DMS153 treated with DMSO at 0.1 percent for 48 hours (cell line): ENCODE measurements around the gene NECAB2.

Experiments
- DNase-seq: peaks from one replicate; lab custom pipeline; 2025; ENCODE audit not compliant: unreplicated experiment; lab: John Stamatoyannopoulos, UW

The NECAB2 gene

DNA sequence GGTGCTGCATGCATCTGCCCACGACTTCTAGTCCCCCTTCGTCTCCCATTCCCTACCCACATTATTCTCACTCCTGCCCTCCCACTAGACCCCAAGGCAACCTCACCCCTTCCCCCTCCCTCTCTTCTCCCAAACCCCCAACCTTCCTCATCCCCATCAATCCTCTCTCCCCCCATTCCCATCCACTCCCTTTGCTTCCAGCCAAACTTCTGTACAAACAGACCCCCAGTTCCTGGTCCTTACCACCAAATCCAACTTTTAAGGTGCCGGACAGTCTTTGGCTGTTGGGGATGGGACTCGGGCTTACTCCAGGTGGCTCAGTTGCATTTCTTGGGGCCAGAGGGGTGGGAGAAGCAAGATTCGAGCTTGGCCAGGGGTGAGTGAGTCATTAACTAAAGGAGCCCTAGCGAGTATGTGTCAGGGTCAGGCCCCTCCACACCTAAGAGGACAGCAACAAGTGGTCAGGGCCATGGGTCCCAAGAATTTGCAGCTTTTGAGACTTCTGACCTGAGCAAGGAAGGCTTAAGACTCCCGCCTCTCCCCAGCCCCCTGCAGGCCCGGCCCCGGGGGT lies 74.3 kb downstream of the NECAB2 start, which contains the start of gene SLC38A8:
TSS of gene SLC38A8 (minus strand) at position 488 of the 571 bp plus-strand sequence. CDS start 638 bp downstream, outside the sequence.
- DNase-seq = no peak

DNA sequence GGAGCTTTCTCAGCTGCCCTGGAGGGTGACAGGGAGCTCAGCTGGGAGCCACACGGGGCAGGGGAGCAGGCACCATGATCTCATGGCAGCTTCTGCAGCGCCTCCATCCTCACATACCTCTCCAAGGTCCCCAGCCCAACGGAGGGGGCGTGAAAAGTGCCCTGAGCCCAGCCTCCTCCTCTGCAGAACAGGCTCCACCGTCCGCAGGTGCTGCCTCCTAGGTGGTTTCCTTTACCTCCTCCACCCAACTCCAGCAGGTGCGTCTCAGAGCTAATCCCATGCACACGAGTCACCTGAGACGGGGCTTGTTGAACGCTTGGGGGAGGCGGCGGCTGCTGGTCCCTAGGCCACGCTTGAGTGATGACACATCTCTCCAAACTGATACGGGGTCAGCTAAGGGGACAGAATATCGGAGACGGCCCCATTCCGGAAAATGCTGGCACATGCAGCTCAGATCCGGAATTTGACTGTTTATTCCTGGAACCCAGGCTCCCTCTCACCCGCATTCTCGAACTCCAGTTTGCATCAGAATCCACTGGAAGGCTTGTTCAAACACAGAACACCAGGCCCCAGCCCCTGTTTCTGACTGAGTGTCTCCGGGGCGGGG lies 74.9 kb downstream of the NECAB2 start:
- peak; percentile 18 for DNase-seq

DNA sequence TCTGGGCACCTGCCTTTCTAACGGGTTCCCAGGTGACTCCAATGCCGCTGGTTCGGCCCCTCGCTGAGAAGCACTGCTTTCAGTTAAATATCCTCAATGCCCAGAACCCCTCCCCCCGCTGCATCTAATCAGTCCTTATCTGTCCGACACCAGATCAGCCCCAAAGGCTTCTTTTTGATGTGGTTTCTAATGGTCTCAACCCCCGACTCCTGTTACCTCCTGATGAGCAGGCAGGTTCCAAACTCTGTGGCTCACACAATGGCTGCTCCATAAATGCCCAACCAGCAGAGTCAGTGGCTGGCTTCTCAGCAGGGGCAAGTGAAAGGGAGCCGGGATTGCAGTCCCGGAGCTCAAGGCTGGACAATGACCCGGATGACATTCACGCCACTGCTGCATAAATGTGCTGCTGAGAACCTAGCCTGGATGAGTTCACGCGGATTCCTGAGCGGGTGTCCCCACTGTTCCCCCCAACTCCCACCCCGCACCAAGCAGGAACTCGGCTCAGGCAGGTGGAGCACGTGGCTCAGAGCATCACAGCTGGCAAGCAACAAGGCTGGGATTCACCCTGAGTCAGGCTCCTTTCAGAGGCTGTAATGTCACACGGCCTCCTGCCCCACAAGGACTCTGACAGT lies 75.6 kb downstream of the NECAB2 start:
- DNase-seq = no peak

DNA sequence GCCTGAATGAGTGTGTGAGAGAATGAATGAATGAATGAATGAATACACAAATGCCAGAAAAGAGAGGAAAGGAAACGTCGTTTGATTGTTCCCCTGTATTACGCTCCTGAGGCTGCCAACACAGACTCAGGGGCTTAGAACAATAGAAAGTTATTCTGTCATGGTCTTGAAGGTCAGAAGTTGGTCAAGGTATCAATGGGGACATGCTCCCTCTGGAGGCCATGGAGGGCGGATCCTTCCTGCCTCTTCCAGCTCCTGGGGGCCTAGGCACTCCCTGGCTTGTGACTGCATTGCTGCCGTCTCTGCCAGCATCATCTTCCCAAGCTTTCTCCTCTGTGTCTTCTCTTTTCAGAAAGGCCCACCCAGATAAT lies 76.1 kb downstream of the NECAB2 start:
- DNase-seq = no peak

DNA sequence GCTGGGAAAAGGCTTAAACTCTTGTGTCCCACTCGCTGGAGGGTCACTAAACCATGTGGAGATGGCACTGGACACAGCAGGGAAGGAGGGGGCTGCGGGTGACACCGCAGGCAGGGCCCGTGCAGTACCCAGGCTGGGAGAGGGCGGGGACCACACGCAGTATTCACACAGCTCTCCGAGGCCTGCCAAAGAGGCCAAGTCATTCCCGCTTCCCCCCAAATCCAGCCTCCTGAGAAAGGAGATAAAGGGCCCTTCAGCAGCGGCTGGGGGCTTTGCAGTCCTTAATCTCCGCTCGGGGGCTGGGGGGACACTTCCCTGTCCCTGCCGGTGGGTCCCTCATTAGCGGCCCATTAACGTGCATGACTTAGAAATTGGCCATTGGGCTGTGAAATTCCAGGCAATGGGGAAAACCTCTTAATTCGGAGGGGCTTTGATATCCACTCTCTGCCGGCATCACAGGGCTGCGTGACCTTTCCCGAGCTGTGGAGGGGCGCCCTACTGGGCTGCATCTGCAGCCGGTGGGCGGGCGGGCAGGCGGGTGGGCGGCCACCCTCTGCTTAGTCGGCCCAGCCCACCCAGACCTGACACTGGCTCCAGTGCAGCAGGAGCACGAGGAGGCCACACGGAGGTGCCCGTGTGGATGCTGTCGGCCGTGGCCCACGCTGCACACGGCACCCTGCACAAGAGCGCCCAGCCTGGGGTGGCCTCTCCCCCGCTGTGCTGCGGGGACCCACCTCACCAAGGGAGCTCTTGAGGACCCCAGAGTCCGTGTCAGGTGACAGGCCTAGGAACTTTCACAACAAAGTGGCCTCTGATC lies 77.2 kb downstream of the NECAB2 start:
- no peak for DNase-seq

DNA sequence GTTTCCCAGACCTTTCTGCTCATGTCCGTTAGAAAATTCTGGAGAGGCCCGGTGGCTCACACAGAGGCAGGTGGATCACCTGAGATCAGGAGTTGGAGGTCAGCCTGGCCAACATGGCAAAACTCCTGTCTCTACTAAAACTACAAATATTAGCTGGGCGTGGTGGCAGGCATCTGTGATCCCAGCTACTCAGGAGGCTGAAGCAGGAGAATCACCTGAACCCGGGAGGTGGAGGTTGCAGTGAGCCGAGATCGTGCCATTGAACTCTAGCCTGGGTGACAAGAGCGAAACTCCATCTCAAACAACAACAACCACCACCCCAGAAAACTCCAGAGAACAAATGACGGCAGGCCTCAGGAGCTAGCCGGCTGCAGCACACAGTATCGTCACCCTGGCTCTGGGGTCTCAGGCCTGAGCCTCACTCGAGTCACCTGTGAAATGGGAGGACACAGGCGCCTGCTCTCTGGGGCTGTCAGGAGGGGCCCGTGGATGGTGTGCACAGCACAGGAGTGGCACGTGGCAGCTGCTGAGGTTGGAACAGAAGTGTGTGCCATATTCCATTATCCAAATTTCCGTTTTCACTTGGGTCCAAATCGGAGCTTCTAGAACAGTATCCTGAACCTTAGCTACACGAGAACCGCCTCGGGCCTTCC lies 77.9 kb downstream of the NECAB2 start:
- no peak for DNase-seq

DNA sequence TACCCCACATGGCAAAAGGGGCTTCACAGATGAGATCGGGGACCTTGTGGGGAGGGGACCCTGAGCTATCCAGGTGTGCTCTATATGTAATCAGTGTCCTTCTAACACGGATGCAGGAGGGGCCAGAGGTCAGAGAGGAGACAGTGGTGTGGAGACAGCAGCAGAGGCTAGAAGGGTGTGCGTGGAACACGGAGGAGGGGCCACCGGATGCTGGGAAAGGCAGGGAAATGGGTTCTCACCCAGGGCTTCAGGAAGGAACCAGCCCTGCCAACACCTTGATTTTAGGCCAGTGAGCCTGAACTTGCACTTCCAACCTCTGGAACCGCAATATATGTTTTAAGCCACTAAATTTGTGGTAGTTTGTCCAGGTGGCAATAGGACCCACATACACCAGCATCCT lies 79.2 kb downstream of the NECAB2 start:
- DNase-seq = no peak

DNA sequence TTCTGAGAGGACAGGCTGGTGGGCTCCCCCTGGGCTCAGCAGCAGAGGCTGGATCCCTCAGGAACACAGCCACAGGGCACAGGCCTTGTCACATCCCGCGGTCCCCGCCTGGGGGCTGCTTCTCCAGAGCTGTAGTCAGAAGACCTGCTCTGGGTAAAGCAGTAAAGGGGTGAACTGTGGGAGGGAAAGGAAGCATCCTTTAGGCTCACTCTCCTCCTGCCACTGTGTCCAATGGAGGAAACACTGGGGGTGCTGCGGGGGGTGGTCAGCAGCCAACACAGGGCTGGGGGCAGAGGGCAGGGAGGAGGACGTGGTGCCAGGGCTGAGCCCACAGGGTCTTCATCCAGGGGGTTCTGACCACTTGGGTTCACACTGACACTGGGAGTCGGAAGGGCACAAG lies 79.6 kb downstream of the NECAB2 start:
- no peak for DNase-seq

DNA sequence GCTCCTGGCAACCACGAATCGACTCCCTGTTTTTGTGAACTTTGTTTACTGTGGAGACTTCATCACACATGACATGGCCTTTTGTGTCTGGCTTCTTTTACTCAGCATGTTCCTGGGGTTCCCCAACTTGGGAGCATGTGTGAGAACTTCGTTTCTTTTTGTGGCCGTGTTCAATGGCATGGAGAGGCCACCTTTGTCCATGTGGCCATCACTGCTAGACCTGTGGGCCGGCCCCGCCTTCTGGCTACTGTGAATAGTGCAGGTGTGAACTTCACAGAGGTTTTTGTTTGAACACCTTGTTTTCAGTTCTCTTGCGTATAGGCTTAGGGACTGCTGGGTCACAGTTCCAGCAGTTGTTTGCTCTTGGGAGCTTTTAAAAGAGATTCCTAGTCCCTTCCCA lies 80.2 kb downstream of the NECAB2 start:
- no peak for DNase-seq

DNA sequence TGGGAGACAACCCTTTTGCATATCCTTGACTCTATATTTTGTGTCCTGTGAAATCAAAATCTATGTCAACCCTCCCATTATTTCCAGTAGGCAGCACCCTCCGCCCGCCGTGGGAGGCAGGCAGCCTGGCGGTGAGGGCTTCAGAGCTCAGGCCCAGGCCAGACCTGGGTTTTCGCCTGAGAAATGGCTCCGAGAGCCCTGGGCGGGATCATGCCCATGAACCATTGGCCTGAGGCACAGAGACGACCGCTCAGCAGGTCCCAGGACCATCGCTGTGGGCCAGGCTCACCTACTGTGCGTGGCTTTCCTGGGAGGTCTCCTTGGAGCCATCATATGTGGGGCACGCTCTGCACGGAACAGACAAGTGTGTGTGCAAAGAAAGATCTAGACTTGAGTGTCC lies 80.8 kb downstream of the NECAB2 start:
- no peak for DNase-seq

DNA sequence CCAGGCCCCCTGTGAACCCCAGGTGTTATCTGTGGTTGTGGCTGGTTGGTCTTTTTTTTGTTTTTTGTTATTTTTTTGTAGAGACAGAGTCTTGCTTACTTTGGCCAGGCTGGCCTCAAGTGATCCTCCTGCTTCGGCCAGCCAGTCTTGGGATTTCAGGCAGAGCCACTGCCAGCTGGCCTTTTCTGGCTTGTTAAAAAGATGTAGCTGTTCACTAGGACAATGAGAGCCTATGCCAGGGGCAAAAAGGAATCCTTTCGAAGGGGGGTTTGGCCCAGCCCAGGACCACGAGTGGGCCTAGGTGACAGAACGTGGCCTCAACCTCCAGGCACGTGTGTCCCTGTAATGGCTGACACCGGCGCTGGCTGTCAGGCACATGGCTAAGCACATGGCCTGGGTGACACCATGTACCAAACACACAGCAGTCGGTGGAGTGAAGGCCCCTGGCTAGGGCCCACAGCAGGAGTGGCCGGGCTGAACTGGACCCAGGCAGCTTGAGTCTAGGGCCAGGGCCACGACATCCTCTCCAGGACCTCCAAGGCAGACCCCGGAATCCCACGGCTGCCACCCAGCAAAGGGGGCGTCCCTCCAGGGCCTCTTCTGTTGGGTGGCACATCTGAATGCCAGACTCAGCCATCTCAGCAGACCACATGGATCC lies 81.5 kb downstream of the NECAB2 start:
- no peak for DNase-seq

DNA sequence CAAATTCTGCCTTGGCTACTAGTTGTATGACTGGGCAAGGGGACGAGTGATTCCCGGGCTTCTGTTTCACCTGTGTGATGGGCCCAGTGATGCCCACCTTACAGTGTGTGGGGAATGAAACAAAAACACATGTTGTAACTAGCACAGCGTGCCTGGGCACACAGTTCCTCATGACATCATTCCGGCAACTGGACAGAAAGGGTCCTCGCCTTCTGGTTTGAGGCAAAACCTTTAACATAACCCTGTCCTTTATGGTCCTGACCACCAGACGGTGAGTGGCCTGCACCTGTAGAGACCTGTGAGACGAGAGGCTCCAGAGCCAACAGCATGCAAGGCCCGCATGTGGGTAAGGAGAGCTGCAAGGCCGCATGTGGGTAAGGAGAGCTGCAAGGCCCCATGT lies 82.3 kb downstream of the NECAB2 start:
- no peak for DNase-seq

DNA sequence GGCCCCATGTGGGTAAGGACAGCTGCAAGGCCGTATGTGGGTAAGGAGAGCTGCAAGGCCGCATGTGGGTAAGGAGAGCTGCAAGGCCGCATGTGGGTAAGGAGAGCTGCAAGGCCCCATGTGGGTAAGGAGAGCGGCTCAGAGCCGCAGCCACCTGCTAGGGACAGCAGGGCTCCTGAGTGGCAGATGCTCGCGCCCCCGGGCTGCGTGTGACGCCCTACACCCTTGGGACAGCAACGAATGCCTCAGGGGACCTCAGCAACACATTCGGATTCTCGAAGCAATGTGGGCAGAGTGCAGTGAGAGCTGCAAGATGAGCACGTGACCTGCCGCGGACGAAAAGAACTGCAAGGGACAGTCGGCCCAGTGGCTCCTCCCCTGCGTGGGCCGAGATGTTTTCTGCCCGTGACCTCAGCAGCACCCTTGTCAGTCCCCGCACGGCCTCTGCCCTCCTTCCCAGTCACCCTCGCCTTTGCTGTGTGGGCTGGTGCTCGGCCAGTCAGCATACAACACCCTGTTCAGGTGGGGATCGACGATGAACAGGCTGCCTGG lies 84.1 kb downstream of the NECAB2 start:
- DNase-seq = no peak
